Suprapubic skin (tissue), 4 donors: ENCODE data around the gene PRKACB.

ENCODE experiments used
- CTCF ChIP-seq, 2 donors: fragments of 200-600 bp in 1 of 2; fragments of 450-650 bp in 1 of 2; sonication (generic) in 1 of 2; IDR thresholded peaks; one replicate each; pipeline ENCODE4 v1.5.1; 2016 to 2019; ENCODE audit warnings: antibody characterized with exemption in 2 of 2, mild to moderate bottlenecking in 1 of 2, moderate library complexity in 1 of 2
- POLR2A ChIP-seq, 2 donors: fragments of 450-650 bp; IDR thresholded peaks; one replicate each; pipeline ENCODE4 v1.6.1; 2017; ENCODE audit warnings: antibody characterized with exemption in 2 of 2, mild to moderate bottlenecking in 2 of 2, moderate library complexity in 2 of 2
- POLR2AphosphoS5 ChIP-seq, 3 donors: sonication (generic); formaldehyde crosslinking; IDR thresholded peaks; one replicate each; pipeline ENCODE4 v1.6.1; 2017; ENCODE audit warnings: antibody characterized with exemption in 3 of 3

GRCh38 chr1:84246213-84246612 lies 102.1 kb downstream of the PRKACB start:
- TF ChIP-seq CTCF (IDR thresholded peaks at IDR 0.05): no peak
- TF ChIP-seq POLR2A (IDR thresholded peaks at IDR 0.05): no peak
- no peak for TF ChIP-seq POLR2AphosphoS5 (IDR thresholded peaks at IDR 0.05)
